HG02623 (cell line): ENCODE measurements around the gene RETREG3.
"Not testable (repeated sequence)": the region's sequence is repeated elsewhere in the genome, so short reads cannot be mapped to it uniquely, and the experiment has no call there.

Experiments
- ATAC-seq: cut with Tn5 transposase; IDR thresholded peaks from one replicate; pipeline ENCODE4 v1.9.1; 2021; ENCODE audit warnings: moderate library complexity; ENCODE audit not compliant: unreplicated experiment

Gene RETREG3

DNA sequence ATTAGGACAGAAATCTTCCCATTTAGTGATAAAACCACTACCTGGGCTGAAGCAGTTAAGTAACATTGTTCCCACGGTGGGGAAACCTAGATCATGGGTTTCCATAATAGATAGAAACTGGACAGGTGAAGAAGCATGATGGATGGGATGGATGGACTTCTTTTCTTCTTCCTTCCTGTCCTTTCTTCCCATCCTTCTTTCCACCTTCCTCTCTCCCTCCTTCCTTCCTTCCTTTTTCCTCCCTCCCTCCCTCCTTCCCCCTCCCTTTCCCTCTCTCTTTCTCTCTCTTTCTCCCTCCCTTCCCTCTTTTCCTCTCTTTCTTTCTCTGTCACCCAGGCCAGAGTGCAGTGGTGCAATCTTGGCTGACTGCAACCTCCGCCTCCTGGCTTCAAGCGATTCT lies 34.7 kb downstream of the RETREG3 start:
- ATAC-seq: no peak

DNA sequence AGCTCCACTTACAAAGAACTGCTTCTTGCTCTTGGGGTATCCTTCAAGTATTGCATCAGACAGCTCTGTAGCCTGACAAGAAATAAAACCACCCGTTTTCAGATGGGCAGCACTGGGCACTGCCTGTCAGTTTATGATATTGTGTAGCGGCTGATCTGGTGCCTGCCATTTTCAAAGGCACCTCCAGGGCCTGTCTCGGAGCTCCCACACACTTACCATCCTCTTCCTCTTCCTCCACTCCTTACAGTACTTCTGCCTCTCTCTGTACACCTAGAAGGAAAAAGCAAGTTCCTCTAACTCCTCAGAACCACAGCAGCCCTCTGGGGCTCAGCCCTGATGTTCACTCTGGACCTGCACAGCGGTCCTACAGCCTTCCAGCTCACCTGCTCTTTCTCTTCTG lies 36.1 kb downstream of the RETREG3 start:
- no peak for ATAC-seq

DNA sequence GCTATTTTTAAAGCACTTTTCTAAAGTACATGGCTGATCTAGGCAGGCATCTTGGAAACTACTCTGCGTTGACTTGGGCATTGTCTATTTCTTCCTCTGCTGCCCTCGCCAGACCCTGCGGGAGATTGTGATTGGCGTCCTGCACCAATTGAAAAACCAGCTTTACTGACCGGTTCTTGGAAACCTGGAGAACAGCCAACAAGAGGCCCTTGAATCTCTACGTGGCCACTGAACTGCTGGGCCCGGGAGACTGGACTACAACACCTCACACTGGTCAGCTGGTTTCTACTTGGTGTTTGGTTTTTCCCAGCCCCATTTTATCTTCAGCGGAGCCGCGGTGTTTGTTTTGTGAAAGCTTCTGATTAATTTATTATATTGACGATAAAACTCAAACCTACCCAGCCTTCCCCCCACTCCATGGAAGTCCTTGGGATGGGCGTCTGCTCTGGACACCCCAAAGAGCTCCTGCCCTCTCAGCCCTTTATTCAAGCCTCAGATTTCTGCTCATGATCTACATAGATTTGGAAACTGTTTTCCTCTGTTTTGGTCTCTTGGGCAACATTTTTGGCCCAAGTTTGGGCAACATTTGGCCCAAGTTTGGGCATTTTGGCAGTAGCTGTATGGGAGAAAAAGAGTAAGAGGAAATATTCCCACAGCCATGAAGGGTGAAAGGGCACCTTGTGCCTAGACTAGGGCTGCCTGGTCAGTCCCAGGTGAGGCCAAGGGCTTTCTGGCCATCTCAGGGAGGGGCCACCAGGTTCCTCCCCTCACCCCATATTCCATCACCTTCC lies 37.5 kb downstream of the RETREG3 start:
- ATAC-seq: no peak

DNA sequence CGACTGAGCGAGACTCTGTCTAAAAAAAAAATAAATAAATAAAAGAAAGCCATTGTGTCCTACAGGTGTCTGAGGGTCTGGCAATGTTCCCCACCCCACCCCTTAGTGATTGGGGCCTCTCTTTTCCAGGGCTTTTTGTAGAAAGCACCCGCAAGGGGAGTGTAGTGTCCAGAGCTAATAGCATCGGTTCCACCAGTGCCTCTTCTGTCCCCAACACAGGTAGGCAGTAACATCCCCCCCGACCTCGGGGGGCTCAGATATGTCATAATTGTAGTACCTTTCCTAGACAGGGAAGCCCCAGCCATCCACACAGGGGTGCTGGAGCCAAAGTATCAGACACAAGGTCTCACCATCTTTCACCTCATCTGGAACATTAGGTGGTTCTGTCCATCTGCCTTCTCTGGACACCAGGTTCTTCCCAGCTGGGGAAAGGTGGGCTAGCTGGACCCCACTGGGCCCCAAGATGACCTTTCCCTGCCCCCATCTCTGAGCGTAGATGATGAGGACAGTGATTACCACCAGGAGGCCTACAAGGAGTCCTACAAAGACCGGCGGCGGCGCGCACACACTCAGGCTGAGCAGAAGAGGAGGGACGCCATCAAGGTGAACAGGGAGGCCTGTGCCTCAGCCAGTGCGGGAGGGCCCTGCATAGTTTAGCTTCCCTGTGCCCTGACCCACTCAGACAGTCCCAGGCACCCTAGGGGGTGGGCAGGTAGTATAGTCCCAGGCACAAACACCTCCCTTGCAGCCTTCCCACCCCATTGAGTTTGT lies 40.6 kb downstream of the RETREG3 start:
- ATAC-seq: no peak

DNA sequence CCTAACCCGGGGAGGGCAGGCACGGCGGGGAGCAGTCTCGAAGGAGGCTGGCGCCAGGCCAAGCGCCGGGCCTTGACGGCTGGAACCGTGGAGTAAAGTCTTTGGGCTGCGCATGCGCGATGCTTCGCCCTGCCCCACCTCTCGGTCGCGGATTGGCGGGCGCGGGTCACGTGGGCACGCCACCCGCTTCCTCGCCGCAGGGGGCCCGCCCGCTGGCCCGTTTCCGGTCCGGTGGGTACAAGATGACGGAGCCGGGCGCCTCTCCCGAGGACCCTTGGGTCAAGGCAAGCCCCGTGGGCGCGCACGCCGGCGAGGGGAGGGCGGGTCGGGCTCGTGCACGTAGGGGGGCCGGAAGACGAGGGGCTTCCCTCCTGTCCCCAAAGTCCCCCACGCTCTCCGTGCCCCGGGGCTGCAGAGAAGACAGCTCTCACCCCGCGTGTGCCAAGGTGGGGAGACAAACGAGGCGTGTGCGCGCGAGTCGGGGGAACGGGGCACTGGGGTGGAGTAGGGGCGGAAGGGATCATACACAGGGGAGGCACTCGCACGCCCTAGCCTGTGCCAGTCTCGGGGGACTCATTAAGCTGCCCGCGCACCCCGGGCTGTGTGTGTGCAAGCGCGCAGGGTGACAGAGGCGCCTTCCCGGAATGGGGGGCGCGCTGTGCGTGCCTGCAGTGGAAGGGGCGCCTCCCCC lies 42.1 kb downstream of the RETREG3 start, which contains the start of gene MLX:
Gene MLX (plus strand): TSS at position 218 of the 691 bp plus-strand sequence. CDS start 25 bp downstream, at position 243.
- ATAC-seq: no peak

DNA sequence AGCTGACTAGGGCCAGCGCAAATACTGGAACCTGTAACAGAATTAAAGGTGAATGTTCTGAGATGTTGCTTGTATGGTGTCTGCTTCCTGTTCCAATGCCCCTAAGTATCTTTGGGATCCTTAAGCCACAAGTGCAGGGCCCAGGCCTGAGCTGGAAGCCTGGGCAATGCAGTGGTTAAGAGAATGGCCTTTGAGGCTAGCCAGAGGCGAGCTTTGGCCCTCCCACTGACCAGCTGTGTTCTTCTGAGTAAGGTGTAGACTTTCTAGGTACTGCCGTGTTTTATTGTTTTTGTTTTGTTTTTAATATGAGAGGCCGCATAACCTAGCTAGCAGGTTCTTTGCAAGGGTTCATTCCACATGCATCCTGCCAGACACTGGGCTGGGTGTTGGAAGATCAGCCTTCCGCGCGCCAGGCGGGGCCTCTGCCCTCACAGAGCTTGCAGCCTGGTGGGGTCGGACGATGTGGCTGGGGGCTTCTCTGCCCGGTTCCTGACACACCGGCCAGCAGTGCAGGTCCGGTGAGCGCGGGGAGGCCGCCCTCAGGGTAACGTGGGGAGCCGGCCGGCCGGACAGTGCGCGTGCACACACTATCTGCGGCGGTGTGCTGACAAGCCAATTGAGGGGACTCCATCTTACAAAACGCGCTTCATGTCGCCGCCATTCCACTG lies 42.8 kb downstream of the RETREG3 start:
- no peak for ATAC-seq

DNA sequence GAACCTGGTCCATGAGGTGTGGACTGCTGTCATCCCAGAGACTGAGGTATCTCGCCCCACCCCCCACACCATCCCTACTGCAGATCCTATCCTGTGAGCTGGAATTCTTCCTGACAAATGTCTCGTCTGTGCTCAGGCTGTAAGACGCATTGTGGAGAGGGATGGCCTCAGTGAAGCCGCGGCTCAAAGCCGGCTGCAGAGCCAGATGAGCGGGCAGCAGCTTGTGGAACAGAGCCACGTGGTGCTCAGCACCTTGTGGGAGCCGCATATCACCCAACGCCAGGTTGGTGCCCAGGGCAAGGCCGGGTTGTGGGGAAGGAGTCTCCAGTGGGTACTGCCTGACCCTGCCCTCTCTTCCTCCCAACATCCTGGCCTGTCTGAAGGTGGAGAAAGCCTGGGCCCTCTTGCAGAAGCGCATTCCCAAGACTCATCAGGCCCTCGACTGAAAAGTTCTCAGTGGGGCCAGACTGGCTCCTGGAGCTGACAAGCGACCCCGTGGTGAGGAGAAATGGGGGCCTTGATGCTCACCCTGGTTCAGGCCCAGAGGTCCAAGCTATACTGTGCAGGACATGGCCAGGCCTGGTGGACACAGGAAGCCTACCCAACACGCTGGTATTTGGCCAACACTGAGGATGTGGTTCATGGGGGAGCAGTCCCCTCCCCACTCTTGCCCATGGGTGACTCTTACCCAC lies 43.5 kb downstream of the RETREG3 start:
- ATAC-seq: no peak

DNA sequence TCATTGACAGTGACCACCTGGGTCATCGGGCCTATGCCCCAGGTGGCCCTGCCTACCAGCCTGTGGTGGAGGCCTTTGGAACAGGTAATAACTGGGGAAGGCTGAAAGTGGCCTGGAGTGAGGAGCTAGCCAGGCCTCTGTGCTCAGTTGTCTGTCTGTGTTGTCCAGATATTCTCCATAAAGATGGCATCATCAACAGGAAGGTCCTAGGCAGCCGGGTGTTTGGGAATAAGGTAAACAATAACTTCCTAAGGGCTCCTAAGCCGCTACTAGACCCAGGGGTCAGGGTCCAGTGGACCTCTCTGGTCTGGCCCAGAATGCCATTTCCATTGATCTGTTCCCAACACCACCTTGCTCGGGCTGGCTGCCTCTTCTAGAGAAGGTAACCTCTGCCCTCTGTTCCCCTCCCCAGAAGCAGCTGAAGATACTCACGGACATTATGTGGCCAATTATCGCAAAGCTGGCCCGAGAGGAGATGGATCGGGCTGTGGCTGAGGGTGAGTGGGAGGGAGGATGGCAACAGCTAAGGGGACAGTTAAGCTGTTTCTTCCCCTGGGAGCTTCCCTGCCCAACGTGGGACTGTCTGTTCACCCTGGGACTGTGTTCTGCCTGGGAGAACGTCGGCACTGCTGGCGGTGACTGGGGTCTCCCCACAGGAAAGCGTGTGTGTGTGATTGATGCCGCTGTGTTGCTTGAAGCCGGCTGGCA lies 44.2 kb downstream of the RETREG3 start:
- no peak for ATAC-seq

DNA sequence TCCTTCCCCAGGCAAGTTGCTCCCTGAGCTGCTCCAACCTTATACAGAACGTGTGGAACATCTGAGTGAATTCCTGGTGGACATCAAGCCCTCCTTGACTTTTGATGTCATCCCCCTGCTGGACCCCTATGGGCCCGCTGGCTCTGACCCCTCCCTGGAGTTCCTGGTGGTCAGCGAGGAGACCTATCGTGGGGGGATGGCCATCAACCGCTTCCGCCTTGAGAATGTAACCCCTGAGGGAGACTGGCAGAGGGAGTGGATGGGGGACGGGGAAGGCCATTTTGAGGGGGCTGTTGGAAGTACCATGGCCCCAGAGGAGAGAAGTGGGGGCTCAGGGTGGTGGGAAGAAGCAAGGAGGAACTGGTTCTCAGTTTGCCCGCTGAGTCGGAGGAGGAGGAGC lies 45.2 kb downstream of the RETREG3 start:
- no peak for ATAC-seq

DNA sequence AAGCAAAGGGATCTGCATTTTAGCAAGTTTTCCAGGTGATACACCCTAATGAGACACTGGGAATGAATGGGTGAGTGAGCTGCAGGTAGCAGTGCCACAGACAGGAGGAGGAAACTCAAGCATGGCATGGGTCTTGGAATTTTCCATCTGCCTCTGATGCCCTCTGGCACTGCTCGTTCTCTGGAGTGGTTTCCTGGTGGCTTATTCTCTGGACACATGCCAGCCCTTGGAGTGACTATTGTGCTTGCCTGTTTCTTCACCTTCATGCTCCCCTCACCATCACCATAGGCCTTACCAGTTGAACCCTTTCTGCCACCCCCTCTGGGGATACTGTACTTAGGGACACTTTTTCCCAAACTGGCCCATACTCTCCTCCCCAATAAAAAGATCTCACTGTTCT lies 45.6 kb downstream of the RETREG3 start:
- no peak for ATAC-seq

DNA sequence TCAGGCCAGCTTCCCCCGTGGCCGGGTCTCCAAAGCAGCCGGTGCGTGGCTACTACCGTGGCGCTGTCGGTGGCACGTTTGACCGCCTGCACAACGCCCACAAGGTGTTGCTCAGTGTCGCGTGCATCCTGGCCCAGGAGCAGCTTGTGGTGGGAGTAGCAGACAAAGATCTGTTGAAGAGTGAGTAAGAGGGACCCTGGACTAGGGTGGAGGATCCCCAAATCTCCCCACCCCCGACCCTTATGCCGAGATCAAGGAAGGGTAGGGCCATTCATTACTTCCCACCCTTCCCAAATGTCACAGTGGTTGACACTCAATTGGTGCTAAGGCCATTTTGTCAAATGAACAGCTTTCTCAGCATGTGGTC lies 46.0 kb downstream of the RETREG3 start:
- no peak for ATAC-seq

DNA sequence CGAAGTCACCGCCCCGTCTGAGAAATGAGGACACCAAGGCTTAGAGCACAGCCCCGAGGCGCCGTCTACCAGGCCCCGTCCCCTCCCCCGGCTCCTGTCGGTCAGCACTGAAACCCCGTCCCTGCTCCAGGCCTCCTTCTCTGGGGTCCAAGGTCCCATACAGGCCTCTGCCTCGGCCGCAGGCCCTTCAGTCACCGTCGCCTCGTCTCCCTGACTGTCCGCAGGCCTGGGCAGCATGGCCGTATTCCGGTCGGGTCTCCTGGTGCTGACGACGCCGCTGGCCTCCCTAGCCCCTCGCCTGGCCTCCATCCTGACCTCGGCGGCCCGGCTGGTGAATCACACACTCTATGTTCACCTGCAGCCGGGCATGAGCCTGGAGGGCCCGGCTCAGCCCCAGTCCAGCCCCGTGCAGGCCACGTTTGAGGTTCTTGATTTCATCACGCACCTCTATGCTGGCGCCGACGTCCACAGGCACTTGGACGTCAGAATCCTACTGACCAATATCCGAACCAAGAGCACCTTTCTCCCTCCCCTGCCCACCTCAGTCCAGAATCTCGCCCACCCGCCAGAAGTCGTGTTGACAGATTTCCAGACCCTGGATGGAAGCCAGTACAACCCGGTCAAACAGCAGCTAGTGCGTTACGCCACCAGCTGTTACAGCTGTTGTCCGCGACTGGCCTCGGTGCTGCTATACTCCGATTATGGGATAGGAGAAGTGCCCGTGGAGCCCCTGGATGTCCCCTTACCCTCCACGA lies 46.6 kb downstream of the RETREG3 start:
- no peak for ATAC-seq

DNA sequence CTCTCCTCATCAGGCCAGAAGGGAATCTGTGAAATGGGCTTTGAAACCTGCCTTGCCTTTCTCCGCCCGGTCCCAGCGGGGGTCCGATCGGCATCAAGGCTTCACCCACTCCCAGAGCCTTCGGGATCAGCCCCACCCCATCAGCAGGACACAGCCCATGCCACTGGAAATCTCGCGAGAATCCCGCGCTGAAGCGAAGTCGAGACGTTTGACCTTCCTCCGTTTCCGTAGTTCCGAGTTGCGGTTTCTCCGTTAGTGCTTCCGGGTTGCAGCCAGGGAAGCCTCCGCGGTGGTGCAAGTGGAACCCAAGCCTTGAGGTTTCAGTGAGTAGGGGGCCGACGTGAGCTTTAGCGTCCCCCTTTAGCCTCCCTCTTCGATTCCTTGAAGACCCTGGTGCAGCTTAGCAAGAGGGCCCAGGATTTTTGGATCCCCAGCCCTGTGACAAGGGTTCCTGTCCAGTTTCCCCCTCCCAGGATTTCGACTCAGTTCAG lies 47.2 kb downstream of the RETREG3 start, which contains the start of gene COASY:
Gene COASY (plus strand): TSS at position 252 of the 491 bp plus-strand sequence. CDS start 475 bp downstream, outside the sequence.
- ATAC-seq: peak; percentile 58

DNA sequence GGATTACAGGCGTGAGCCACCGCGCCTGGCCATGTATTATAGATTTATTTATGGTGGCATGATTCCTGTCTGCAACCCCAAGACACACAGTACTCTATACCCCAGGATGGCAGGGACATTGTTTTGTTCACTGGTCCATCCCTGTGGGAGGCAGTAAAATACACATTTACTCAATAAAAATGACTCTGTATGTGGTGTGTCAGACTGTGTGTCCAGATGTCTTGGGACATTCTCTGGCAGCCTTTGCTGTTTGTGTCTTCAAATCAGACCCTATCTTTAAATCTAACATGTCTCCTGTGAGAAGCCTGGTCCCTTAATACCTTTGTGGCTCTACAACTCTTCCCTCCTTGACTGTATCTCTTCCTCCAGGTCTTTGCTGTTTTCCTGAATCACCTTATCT lies 48.9 kb downstream of the RETREG3 start:
- no peak for ATAC-seq

DNA sequence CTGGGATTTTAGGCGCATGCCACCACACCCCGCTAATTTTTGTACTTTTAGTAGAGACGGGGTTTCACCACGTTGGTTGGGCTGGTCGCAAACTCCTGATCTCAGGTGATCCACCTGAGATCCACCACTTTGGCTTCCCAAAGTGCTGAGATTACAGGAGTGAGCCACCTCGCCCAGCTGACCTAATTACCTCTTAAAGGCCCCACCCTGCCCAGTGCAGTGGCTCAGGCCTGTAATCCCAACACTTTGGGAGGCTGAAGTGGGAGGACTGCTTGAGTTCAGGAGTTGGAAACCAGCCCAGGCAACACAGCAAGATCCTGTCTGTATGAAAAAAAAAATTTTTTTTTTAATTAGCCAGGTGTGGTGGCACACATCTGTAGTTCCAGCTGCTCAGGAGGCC lies 50.1 kb downstream of the RETREG3 start:
- no peak for ATAC-seq

DNA sequence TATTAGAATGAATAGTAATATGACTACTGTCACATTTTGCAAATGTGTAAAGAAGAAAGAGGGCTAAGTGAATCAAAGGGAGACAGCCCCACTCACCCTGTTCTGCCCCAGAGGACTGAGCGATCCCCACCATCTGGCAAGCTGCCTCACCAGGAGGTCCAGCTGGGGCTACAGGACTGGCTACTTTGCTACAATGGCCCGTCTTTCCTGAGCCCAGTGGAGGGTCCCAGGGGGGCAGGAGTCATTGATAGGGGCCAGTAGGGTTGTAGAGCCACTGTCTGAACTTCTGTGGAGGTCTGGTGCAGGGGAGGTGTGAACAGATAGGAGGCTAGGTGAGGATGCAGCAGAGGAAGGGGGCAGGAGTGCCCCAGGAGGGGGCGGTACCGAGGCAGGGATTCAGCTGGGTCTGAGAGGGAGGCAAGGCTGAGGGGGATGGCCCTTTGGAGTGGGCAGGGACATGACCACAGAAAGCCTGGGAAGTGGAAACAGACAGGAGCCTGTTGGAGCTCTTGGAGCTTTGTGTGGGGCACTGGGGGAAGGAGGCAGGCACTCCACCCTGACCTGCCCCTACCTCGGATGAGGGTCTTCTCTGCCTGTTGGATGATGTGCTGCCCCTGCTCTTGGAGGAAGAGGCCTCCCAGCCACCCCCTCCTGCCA lies 53.1 kb downstream of the RETREG3 start:
- not testable (repeated sequence) for ATAC-seq

DNA sequence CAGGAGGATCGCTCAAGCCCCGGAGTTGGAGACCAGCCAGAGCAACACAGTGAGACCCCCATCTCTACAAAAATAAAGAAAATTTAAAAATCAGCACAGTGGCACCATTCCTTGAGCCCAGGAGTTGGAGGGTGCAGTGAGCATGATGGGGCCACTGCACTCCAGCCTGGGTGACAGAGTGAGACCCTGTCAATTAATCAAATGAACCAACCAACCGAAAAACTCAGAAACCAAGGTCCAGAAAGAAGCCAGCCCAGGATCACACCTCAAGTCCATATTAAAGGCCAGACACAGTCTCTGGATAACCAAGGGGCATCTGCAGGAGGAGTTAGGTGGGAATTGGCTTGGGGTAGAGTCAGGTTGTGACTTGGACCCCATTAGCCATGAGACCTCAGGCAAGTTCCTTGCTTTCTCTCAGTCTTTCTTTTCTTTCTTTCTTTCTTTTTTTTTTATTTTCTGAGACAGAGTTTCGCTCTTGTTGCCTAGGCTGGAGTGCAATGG lies 54.0 kb downstream of the RETREG3 start:
- ATAC-seq: no peak
